HEK293 (cell line): ENCODE measurements around the gene CHGA.

Experiments used
- GLIS1 ChIP-seq: fragments of 450-650 bp; formaldehyde crosslinking; IDR thresholded peaks from 2 replicates; pipeline ENCODE4 v1.5.1; 2016; ENCODE audit warnings: missing biosample characterization, missing genetic modification characterization
- KLF7 ChIP-seq: fragments of 450-650 bp; formaldehyde crosslinking; IDR thresholded peaks from 2 replicates; pipeline ENCODE4 v1.5.1; 2016; ENCODE audit warnings: missing biosample characterization, missing genetic modification characterization, borderline replicate concordance
- YY1 ChIP-seq: fragments of 450-650 bp; formaldehyde crosslinking; IDR thresholded peaks from 2 replicates; pipeline ENCODE4 v1.5.1; 2018; ENCODE audit warnings: missing biosample characterization, missing genetic modification characterization
- ZBTB17 ChIP-seq: fragments of 450-650 bp; formaldehyde crosslinking; IDR thresholded peaks from 2 replicates; pipeline ENCODE4 v1.5.1; 2016; ENCODE audit warnings: missing biosample characterization, missing genetic modification characterization
- ZBTB8A ChIP-seq: fragments of 450-650 bp; formaldehyde crosslinking; IDR thresholded peaks from 2 replicates; pipeline ENCODE4 v1.5.1; 2016; ENCODE audit warnings: missing biosample characterization, missing genetic modification characterization
- TF ChIP-seq, protein P1 (sequence below): fragments of 450-650 bp; formaldehyde crosslinking; IDR thresholded peaks from 2 replicates; pipeline ENCODE4 v1.5.1; 2016; ENCODE audit warnings: missing biosample characterization, missing genetic modification characterization

DNA sequence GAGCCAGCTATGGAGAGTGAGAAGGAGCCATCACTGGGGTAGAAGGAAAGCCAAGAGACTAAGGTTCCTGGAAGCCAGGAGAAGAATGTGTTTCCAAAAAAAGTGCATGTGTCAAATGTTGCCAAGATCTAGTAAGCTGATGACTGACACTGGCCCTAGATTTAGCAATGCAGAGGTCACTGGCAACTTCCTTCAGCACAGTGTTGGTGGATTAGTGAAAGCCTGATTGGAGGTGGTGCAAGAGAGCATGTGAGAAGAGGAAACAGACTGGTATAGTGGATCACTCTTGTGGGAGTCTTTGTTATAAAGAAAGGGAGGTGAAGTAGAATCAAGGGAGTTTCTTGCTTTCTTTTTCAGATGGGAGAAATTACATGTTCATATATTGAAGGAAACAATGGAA, 34.1 kb upstream of the CHGA start:
- TF ChIP-seq, protein P1, sequence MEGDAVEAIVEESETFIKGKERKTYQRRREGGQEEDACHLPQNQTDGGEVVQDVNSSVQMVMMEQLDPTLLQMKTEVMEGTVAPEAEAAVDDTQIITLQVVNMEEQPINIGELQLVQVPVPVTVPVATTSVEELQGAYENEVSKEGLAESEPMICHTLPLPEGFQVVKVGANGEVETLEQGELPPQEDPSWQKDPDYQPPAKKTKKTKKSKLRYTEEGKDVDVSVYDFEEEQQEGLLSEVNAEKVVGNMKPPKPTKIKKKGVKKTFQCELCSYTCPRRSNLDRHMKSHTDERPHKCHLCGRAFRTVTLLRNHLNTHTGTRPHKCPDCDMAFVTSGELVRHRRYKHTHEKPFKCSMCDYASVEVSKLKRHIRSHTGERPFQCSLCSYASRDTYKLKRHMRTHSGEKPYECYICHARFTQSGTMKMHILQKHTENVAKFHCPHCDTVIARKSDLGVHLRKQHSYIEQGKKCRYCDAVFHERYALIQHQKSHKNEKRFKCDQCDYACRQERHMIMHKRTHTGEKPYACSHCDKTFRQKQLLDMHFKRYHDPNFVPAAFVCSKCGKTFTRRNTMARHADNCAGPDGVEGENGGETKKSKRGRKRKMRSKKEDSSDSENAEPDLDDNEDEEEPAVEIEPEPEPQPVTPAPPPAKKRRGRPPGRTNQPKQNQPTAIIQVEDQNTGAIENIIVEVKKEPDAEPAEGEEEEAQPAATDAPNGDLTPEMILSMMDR (tag by site-specific recombination): no peak
- TF ChIP-seq YY1 (tag by site-specific recombination) (no peak), ZBTB8A (tag by site-specific recombination) (no peak), GLIS1 (tag by site-specific recombination) (no peak), KLF7 (tag by site-specific recombination) (no peak), ZBTB17 (tag by site-specific recombination) (no peak)
